ENCODE results near the gene MACO1.

Gene MACO1

GRCh38 chr1:25536124-25536523, 105.4 kb downstream of the MACO1 start:
- in situ Hi-C loops (cut with MboI; ENCODE audit: low sequenced_read_pairs): no loop called here

- in situ Hi-C loops (cut with MboI; ENCODE audit: low sequenced_read_pairs): no loop called here
Measured at GRCh38 chr1:25537153-25537831, 106.6 kb downstream of the MACO1 start.

DNA sequence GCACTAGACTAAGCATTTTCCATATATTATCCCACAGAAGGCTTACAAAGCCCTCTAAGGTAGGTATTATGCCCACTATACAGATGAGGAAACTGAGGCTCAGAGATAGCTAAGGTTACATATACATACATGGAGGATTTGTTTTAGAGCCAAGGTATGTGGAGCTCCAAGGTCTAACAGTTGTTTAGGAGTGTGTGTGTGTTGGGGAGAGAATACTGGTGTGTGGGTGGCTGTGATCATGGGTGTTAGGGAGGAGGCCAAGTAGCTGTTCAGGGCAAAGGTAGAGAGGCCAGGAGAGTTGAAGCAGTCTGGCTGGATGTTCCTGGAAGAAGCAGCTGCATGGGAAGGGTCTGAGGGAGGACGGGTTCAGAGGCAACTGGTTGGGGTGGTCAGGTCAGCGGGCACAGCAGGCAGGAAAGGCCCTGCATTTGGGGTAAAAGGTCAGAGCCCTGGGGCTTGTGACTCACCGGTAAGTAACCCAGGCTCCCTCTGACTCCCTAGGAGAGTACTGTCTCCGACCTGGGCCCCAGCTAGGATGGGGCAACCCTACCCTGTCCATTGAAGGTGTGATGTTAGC, 107.6 kb downstream of the MACO1 start:
- in situ Hi-C loops (cut with MboI; ENCODE audit: low sequenced_read_pairs): no loop called here

DNA sequence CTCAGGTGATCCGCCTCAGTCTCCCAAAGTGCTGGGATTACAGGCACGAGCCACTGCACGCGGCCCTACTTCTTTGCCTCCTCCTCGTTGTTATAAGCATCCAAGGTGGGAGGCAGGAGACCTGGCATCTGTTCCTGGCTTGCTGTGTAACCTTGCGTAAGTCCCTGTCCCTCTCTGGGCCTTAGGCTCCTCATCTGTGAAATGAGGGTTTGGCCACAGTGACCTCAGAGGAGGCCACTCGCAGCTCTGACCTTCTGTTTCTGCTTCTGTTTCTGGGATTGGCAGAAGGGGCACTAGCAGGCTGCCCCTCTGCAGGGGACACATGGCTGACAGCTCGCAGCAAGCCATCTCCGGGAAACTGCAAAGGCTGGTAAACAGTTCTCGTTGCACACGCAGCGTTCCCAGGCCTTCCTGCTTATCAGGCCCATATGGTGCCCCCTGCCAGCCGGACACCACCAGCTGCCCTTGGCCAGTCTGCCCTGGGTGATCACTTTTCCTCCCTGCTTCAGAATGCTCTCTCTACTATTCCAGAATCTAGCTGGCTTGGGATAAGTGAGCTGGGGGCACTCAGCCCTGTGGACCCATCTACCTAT, 110.1 kb downstream of the MACO1 start:
- in situ Hi-C loops (cut with MboI; ENCODE audit: low sequenced_read_pairs): no loop called here

DNA sequence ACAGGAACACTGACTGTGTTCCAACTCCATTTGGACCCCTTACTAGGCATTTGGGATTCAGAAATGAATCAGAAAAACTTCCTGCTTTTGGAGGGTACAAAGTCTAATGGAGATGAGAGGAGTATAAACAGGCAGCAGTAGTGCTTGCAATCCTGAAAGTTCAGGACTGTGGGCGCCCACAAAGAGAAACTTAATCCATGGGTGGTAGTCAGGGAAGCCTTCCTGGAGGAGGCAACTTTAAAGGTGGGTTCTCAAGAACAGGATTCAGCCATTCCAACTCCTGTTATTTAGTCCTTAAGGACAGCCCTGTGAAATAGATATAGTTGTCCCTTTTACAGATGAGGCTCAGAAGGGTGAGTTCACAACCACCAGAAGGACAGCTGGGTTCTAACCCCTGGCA, 110.7 kb downstream of the MACO1 start:
- in situ Hi-C loops (cut with MboI; ENCODE audit: low sequenced_read_pairs): no loop called here

DNA sequence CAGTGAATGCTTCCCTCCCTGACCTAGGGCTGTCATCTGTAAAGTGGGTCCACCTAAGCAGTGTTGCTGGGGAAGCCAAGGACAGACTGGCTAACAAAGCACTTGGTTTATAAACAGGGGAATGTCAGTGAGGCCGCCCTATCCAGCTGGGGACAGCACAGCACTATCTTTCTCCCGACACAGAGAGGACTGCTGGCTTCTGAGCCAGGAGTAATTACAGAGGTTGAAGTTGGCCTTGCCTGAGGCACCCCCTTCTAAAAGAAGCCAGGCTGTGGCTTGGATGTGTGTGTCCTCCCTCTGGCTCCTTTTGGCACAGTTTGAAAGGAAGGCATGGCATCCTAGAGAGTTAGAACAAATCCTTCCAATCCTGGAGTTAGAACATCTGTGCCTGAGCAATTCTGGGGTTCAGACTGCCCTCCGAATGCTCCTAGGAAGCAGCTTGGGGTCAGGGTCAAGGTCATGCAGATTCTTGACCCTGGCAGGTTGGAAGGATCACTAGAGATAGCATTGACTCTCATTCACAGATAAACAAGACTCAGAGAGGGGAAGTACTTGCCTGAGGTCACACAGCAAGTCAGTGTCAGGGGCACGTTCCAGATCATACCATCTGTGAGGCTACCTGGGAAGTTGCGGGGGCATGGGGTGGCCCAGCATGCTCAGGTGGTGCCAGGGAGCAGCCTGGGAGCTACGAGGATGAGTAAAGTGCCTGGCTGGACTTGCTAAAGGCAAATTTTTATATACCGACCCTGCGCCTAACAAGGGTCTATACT, 111.4 kb downstream of the MACO1 start:
- in situ Hi-C loops (cut with MboI; ENCODE audit: low sequenced_read_pairs): no loop called here

GRCh38 chr1:25543005-25543424, 112.3 kb downstream of the MACO1 start:
- in situ Hi-C loops (cut with MboI; ENCODE audit: low sequenced_read_pairs): no loop called here

DNA sequence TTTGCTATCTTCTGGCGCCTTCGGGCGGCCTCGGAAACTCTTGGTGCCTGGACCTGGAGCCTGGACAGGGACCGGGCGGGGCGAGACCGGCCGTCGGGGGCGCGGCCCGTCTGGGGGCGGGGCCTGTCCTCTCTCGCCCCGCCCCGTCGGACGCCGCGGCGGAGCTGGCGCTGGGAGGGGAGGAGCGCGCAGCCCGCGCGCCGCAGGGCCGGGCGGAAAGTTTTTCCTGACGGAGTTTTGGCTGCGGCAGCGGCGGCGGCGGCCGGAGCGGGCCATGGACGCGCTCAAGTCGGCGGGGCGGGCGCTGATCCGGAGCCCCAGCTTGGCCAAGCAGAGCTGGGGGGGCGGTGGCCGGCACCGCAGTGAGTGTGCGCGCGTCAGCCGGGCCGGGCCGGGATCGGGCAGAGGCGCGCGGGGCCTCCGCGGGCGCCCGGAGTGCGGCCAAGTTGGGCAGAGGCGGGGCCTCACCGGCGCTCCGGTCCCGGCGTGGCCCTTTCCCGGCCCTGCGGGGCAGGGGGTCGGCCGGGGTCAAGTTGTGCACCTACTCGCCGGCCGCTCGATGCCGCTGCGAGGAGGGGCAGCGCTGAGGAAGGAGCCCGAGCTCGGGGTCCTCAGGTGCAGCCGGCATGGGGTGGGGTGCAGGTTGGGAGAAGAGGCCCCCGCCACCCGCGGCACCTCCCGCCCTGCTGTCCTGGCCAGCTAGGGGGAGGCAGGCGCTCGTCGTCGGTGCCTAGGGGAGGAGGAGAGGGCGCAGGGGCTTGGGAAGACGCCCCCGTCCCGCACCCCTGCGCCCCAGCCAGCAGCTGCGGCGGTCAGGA, 112.9 kb downstream of the MACO1 start, which contains the start of gene LDLRAP1:
Gene LDLRAP1 (plus strand): TSS at position 182 of the 818 bp plus-strand sequence. CDS start 93 bp downstream, at position 275.
- in situ Hi-C loops (cut with MboI; ENCODE audit: low sequenced_read_pairs): no loop called here

DNA sequence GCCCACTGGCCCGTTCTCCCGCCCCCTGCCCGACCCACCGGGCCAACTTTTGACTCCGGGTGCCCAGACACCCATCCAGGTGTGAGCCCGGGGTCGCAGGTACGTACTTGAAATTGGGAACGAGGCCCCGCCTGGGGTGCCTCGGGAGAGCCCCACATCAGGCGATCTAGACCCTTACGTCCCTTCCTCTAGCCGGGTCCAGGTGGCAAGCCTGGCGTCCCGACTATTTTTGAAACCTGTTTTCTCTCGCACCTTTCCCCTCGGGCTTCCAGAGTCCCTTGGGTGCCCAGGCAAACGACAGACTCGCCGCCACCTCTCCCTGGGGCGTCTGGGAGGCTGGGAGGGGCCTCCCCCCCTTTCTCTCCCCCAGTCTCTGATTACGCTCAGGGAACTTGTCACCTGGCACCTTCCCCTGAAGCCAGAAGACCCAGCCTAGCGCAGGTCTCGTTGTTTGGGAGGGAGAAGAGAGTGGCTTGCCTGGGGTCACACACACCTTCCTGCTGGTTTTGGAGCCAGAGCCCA, 113.6 kb downstream of the MACO1 start:
- in situ Hi-C loops (cut with MboI; ENCODE audit: low sequenced_read_pairs): no loop called here

- in situ Hi-C loops (cut with MboI; ENCODE audit: low sequenced_read_pairs): no loop called here
Measured at GRCh38 chr1:25544819-25545218, 114.1 kb downstream of the MACO1 start.

DNA sequence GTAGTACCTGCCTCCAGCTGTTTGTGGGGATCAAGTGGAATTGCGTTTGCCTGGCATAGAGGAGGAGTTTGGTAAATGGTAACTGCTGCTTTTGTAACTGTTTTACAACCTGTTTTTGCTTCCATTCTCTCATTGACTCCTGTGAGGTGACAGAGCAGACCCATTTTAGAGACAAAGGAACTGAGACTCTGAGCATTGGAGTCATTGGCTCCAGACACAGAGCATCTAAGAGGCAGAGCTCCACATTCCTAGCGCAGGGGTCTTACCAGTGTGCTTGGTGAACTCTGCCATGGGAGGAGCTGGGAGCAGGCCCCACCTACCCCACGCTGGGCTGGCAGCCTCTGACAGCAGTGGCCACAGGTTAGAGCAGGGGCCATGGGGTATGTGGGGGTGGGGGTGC, 115.1 kb downstream of the MACO1 start:
- in situ Hi-C loops (cut with MboI; ENCODE audit: low sequenced_read_pairs): no loop called here

- in situ Hi-C loops (cut with MboI; ENCODE audit: low sequenced_read_pairs): no loop called here
Measured at GRCh38 chr1:25546193-25546592, 115.5 kb downstream of the MACO1 start.

- in situ Hi-C loops (cut with MboI; ENCODE audit: low sequenced_read_pairs): no loop called here
Measured at GRCh38 chr1:25548601-25549000, 117.9 kb downstream of the MACO1 start.

DNA sequence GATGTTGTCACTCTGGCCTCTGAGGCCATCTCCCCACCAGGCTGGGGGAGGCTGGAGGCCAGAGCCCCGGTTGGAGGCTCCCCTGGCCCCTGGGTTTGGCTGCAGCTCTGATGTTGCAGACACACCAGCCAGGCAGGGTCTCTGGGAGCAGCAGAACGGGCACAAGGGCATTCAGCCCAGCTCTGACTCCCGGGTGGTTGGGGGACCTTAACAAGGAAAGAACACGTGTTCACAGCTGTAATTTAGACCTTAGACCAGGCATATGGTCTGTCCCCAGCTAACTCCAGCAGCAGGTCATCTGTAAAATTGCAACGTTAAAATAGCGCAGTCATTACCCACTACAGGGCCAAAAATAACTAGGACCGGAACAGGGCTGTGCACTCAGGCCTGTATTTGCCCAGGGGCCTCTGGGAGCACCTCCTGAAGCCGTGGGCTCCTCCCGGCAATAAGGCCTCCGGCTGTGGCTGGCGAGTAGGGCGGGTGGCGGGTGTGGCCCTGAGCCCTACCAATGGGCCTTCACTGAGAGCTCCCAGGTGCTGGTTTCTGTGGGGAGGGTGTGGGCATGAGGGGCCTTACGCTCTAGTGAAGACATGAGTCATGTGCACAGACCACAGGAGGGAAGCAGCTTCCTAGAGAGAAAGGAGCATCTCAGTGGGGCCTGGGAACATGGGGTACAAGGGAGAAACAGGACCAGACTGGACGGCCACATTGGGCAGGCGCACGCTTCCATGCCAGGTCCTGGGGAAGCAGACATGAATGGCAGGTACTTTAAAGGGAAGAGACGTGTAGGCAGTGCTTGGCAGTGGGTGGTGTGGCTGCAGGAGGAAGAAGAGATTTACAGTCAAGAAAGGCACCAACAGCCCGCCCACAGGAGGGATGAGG, 118.8 kb downstream of the MACO1 start:
- in situ Hi-C loops (cut with MboI; ENCODE audit: low sequenced_read_pairs): no loop called here

All from HL-60/S4 treated with retinoic acid at 250 ng/mL for 4 days and 3 days (cell line).